WTC11 (cell line): ENCODE measurements around the gene ANKRD39. TPM values are rescaled to one million over a fixed set of nuclear protein-coding genes. Genes with fewer than 3 reads are reported as not detected.

Source experiments
- ATAC-seq: fragments of 200-7000 bp; cut with Tn5 transposase; 2 replicates; pipeline ENCODE4 v1.10.0; 2021; ENCODE audit warnings: mild to moderate bottlenecking, moderate library complexity
- CTCF ChIA-PET: fragments of 300-600 bp; sonication (Branson Sonifier 250); formaldehyde crosslinking; loops from one replicate; lab custom pipeline; 2021; ENCODE audit warnings: antibody characterized with exemption; lab: Charles Lee
- POLR2A ChIA-PET: fragments of 350-600 bp; sonication (Branson Sonifier 250); formaldehyde crosslinking; loops from one replicate; lab custom pipeline; 2021; ENCODE audit warnings: antibody characterized with exemption; lab: Charles Lee
- DNase-seq: peaks from one replicate; pipeline ENCODE4 v3.0.0; 2021; ENCODE audit warnings: low spot score
- H3K27ac Mint-ChIP-seq: 2 replicates; pipeline ENCODE4 v1.8.0; 2021; ENCODE audit warnings: mixed read lengths
- H3K27me3 Mint-ChIP-seq: 2 replicates; pipeline ENCODE4 v1.8.0; 2021; ENCODE audit warnings: low read depth, mild to moderate bottlenecking, moderate library complexity, mixed read lengths
- H3K36me3 Mint-ChIP-seq: 2 replicates; pipeline ENCODE4 v1.8.0; 2021; ENCODE audit warnings: mixed read lengths
- H3K4me1 Mint-ChIP-seq: 2 replicates; pipeline ENCODE4 v1.8.0; 2022; ENCODE audit warnings: mixed read lengths
- H3K4me3 Mint-ChIP-seq: 2 replicates; pipeline ENCODE4 v1.8.0; 2021; ENCODE audit warnings: mild to moderate bottlenecking, moderate library complexity, mixed read lengths
- H3K9me3 Mint-ChIP-seq: 2 replicates; pipeline ENCODE4 v1.8.0; 2021; ENCODE audit warnings: mixed read lengths
- AFF4 ChIP-seq: sonication (generic); formaldehyde crosslinking; IDR thresholded peaks from 2 replicates; pipeline ENCODE4 v1.8.1; 2023; ENCODE audit warnings: mild to moderate bottlenecking, missing genetic modification reagents, borderline replicate concordance
- CREB1 ChIP-seq: sonication (generic); formaldehyde crosslinking; IDR thresholded peaks from 2 replicates; pipeline ENCODE4 v1.8.0; 2023; ENCODE audit warnings: mild to moderate bottlenecking, missing genetic modification reagents
- CREM ChIP-seq: sonication (generic); formaldehyde crosslinking; IDR thresholded peaks from 2 replicates; pipeline ENCODE4 v1.8.1; 2022; ENCODE audit warnings: mild to moderate bottlenecking, missing genetic modification reagents, moderate library complexity
- E2F1 ChIP-seq: sonication (generic); formaldehyde crosslinking; IDR thresholded peaks from 2 replicates; pipeline ENCODE4 v1.8.0; 2022; ENCODE audit warnings: mild to moderate bottlenecking, missing genetic modification reagents
- E2F4 ChIP-seq: sonication (generic); formaldehyde crosslinking; IDR thresholded peaks from 2 replicates; pipeline ENCODE4 v1.8.1; 2022; ENCODE audit warnings: low read depth, mild to moderate bottlenecking, moderate library complexity, missing genetic modification reagents, borderline replicate concordance
- FOXK1 ChIP-seq: sonication (generic); formaldehyde crosslinking; IDR thresholded peaks from 2 replicates; pipeline ENCODE4 v1.8.0; 2022; ENCODE audit warnings: mild to moderate bottlenecking, moderate library complexity, missing genetic modification reagents
- GRHL2 ChIP-seq: fragments of 250-450 bp; sonication (Bioruptor Pico); IDR thresholded peaks from 2 replicates; pipeline ENCODE4 v1.8.0; 2022; ENCODE audit warnings: mild to moderate bottlenecking, moderate library complexity; ENCODE audit not compliant: insufficient replicate concordance, severe bottlenecking
- HMGA2 ChIP-seq: fragments of 250-450 bp; sonication (Bioruptor Pico); IDR thresholded peaks from 2 replicates; pipeline ENCODE4 v1.4.0; 2021; ENCODE audit warnings: mild to moderate bottlenecking, moderate library complexity
- KAT7 ChIP-seq: sonication (generic); formaldehyde crosslinking; IDR thresholded peaks from 2 replicates; pipeline ENCODE4 v1.8.1; 2023; ENCODE audit warnings: missing genetic modification reagents, mild to moderate bottlenecking, borderline replicate concordance
- NR3C1 ChIP-seq: sonication (generic); formaldehyde crosslinking; conservative IDR thresholded peaks from 2 replicates; pipeline ENCODE4 v1.8.1; 2023; ENCODE audit warnings: low read depth, mild to moderate bottlenecking, missing genetic modification reagents
- PREB ChIP-seq: sonication (generic); formaldehyde crosslinking; IDR thresholded peaks from 2 replicates; pipeline ENCODE4 v1.8.1; 2022; ENCODE audit warnings: mild to moderate bottlenecking, missing genetic modification reagents, moderate library complexity, borderline replicate concordance
- SMAD4 ChIP-seq: sonication (generic); formaldehyde crosslinking; IDR thresholded peaks from 2 replicates; pipeline ENCODE4 v1.8.0; 2022; ENCODE audit warnings: mild to moderate bottlenecking, missing genetic modification reagents
- TCF7 ChIP-seq: sonication (generic); formaldehyde crosslinking; IDR thresholded peaks from 2 replicates; pipeline ENCODE4 v1.8.0; 2022; ENCODE audit warnings: mild to moderate bottlenecking, low read depth, missing genetic modification reagents, moderate library complexity
- TEAD4 ChIP-seq: sonication (generic); formaldehyde crosslinking; IDR thresholded peaks from 2 replicates; pipeline ENCODE4 v1.8.0; 2022; ENCODE audit warnings: mild to moderate bottlenecking, missing genetic modification reagents
- USF1 ChIP-seq: sonication (generic); formaldehyde crosslinking; IDR thresholded peaks from 2 replicates; pipeline ENCODE4 v1.8.0; 2022; ENCODE audit warnings: mild to moderate bottlenecking, missing genetic modification reagents
- USF2 ChIP-seq: sonication (generic); formaldehyde crosslinking; IDR thresholded peaks from 2 replicates; pipeline ENCODE4 v1.8.1; 2023; ENCODE audit warnings: mild to moderate bottlenecking, missing genetic modification reagents, moderate library complexity
- ZNF138 ChIP-seq: sonication (generic); formaldehyde crosslinking; conservative IDR thresholded peaks from 2 replicates; pipeline ENCODE4 v1.8.1; 2022; ENCODE audit warnings: mild to moderate bottlenecking, moderate library complexity, missing genetic modification reagents
- ZNF219 ChIP-seq: sonication (generic); formaldehyde crosslinking; IDR thresholded peaks from 2 replicates; pipeline ENCODE4 v1.8.0; 2023; ENCODE audit warnings: missing genetic modification reagents, mild to moderate bottlenecking, borderline replicate concordance
- ZNF232 ChIP-seq: sonication (generic); formaldehyde crosslinking; IDR thresholded peaks from 2 replicates; pipeline ENCODE4 v1.8.0; 2022; ENCODE audit warnings: mild to moderate bottlenecking, missing genetic modification reagents
- ZNF396 ChIP-seq: fragments of 250-450 bp; sonication (Bioruptor Pico); IDR thresholded peaks from 2 replicates; pipeline ENCODE4 v1.8.0; 2021; ENCODE audit warnings: mild to moderate bottlenecking, moderate library complexity, borderline replicate concordance
- ZNF512 ChIP-seq: sonication (generic); formaldehyde crosslinking; IDR thresholded peaks from 2 replicates; pipeline ENCODE4 v1.8.1; 2022; ENCODE audit warnings: missing genetic modification reagents, borderline replicate concordance
- total RNA-seq: library from RNA; stranded (reverse); gene quantifications from 3 replicates; pipeline ENCODE4 v1.2.3, GENCODE V29; 2021

The ANKRD39 gene
- total RNA-seq, 1 experiment from 2014 or later: 17.9 TPM

GRCh38 chr2:96807127-96807471 is 50.7 kb downstream of the ANKRD39 start:
- Mint-ChIP-seq H3K4me1 (no peaks in the 10 kb centered on the region), H3K36me3 (peaks cover 9% of the 10 kb centered on the region), H3K9me3 (peaks cover 6% of the 10 kb centered on the region), H3K27ac (no peak overlapping the region), H3K4me3 (no peak overlapping the region), H3K27me3 (no peaks in the 10 kb centered on the region)
- TF ChIP-seq CREM (no peak), HMGA2 (CRISPR knock-in tag) (no peak), AFF4 (CRISPR knock-in tag) (no peak), E2F1 (CRISPR knock-in tag) (no peak), GRHL2 (CRISPR knock-in tag) (no peak), USF2 (CRISPR knock-in tag) (no peak), SMAD4 (CRISPR knock-in tag) (no peak), ZNF138 (CRISPR knock-in tag) (no peak), TEAD4 (CRISPR knock-in tag) (no peak), ZNF396 (no peak), E2F4 (CRISPR knock-in tag) (no peak), FOXK1 (no peak), NR3C1 (CRISPR knock-in tag) (no peak), USF1 (CRISPR knock-in tag) (no peak)
- no peak for ATAC-seq
- ChIA-PET POLR2A (no interaction called here), CTCF (no interaction called here)
- no peak for DNase-seq

GRCh38 chr2:96806468-96807126 is 51.2 kb downstream of the ANKRD39 start:
- ChIA-PET POLR2A (no interaction called here), CTCF (interaction anchor here (0.5 kb wide), 1 partner anchor 598 kb away, joined by 5 read pairs; no protein-coding TSS in a partner anchor)
- H3K4me1 Mint-ChIP-seq: no peaks in the 10 kb centered on the region
- no peaks in the 10 kb centered on the region for H3K27me3 Mint-ChIP-seq
- TF ChIP-seq CREM: no peak
- no peak for TF ChIP-seq ZNF512 (CRISPR knock-in tag)
- TF ChIP-seq ZNF232 (CRISPR knock-in tag): no peak
- no peak for TF ChIP-seq PREB
- no peak for TF ChIP-seq E2F1 (CRISPR knock-in tag)
- TF ChIP-seq KAT7 (CRISPR knock-in tag): no peak
- TF ChIP-seq TCF7 (CRISPR knock-in tag): no peak
- no peak for TF ChIP-seq CREB1
- no peak for TF ChIP-seq ZNF138 (CRISPR knock-in tag)
- no peak for TF ChIP-seq ZNF219 (CRISPR knock-in tag)
- no peak overlapping the region for H3K27ac Mint-ChIP-seq
- peaks cover 6% of the 10 kb centered on the region for H3K9me3 Mint-ChIP-seq
- DNase-seq (no peak), ATAC-seq (no peak)
- peaks cover 9% of the 10 kb centered on the region for H3K36me3 Mint-ChIP-seq
- H3K4me3 Mint-ChIP-seq: no peak overlapping the region
